A549 (cell line): ENCODE measurements around the gene FOXK1.

ENCODE experiments used
- EP300 ChIP-seq, 2 experiments: fragments of >200 bp; sonication (Bioruptor Twin); formaldehyde crosslinking; IDR thresholded peaks; 2 replicates in 1 of 2; 3 replicates in 1 of 2; pipeline ENCODE4 v1.6.1; 2016 to 2017
- FOSL2 ChIP-seq, 2 experiments: fragments of 450-650 bp in 1 of 2; fragments of >200 bp in 1 of 2; sonication (Bioruptor Twin) in 1 of 2; formaldehyde crosslinking; IDR thresholded peaks; 2 replicates each; pipeline versions ENCODE4 v1.5.0 to v1.6.1; 2016 to 2020; ENCODE audit warnings: mild to moderate bottlenecking in 1 of 2, moderate library complexity in 1 of 2
- MAFK ChIP-seq: fragments of 450-650 bp; IDR thresholded peaks from 2 replicates; pipeline ENCODE4 v1.6.1; 2014; ENCODE audit not compliant: partially characterized antibody
- MYC ChIP-seq: IDR thresholded peaks from 2 replicates; pipeline ENCODE4 v1.6.1; 2012; ENCODE audit warnings: mild to moderate bottlenecking, inconsistent platforms, low read length, improper control_type of control experiment, borderline replicate concordance
- POLR2AphosphoS2 ChIP-seq: conservative IDR thresholded peaks from 2 replicates; pipeline ENCODE4 v1.6.1; 2012; ENCODE audit warnings: low read length, improper control_type of control experiment, inconsistent platforms
- RAD21 ChIP-seq, 2 experiments: fragments of >200 bp in 1 of 2; sonication (Bioruptor Twin) in 1 of 2; formaldehyde crosslinking in 1 of 2; IDR thresholded peaks in 1 of 2; conservative IDR thresholded peaks in 1 of 2; 2 replicates in 1 of 2; 3 replicates in 1 of 2; pipeline ENCODE4 v1.6.1; 2012 to 2018; ENCODE audit warnings: inconsistent platforms in 1 of 2
- TF ChIP-seq, protein P1 (sequence below): fragments of >200 bp; sonication (Bioruptor Twin); formaldehyde crosslinking; IDR thresholded peaks from 3 replicates; pipeline ENCODE4 v1.5.1; 2016
- TF ChIP-seq, protein P2 (sequence below): IDR thresholded peaks from 2 replicates; pipeline ENCODE4 v1.6.1; 2012

DNA sequence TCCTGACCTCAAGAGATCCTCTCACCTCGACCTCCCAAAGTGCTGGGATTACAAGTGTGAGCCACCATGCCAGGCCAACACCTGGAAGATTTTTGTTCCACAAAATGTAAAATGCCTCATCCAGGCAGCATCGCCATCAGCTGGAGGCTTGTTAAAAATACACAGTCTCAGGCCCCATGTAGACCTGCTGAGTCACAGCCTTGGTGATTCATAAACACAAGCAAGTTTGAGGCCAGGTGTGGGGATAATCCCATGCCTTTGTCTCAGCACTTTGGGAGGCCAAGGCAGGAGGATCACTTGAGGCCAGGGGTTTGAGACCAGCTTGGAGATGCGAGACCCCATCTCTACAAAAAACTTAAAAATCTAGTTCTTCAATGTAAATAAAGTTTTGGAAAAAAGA, 49.1 kb upstream of the FOXK1 start:
- TF ChIP-seq, protein P1, sequence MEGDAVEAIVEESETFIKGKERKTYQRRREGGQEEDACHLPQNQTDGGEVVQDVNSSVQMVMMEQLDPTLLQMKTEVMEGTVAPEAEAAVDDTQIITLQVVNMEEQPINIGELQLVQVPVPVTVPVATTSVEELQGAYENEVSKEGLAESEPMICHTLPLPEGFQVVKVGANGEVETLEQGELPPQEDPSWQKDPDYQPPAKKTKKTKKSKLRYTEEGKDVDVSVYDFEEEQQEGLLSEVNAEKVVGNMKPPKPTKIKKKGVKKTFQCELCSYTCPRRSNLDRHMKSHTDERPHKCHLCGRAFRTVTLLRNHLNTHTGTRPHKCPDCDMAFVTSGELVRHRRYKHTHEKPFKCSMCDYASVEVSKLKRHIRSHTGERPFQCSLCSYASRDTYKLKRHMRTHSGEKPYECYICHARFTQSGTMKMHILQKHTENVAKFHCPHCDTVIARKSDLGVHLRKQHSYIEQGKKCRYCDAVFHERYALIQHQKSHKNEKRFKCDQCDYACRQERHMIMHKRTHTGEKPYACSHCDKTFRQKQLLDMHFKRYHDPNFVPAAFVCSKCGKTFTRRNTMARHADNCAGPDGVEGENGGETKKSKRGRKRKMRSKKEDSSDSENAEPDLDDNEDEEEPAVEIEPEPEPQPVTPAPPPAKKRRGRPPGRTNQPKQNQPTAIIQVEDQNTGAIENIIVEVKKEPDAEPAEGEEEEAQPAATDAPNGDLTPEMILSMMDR: 0 out of 3 replicates have a peak, but pooled peaks have one; percentile 14
- TF ChIP-seq FOSL2 (IDR thresholded peaks at IDR 0.05): no peak
- TF ChIP-seq FOSL2 (CRISPR knock-in tag; IDR thresholded peaks at IDR 0.05): peak; percentile 84
- TF ChIP-seq POLR2AphosphoS2: no peak
- no peak for TF ChIP-seq EP300 (IDR thresholded peaks at IDR 0.05)
- TF ChIP-seq, protein P2, sequence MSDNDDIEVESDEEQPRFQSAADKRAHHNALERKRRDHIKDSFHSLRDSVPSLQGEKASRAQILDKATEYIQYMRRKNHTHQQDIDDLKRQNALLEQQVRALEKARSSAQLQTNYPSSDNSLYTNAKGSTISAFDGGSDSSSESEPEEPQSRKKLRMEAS: peak; percentile 51; the same call in 1 of the 2 replicates
- peak; percentile 83 for TF ChIP-seq MAFK
- 0 out of 5 replicates have a peak, but pooled peaks of 1 of the 2 experiments have one; percentile 11 for TF ChIP-seq RAD21 (conservative IDR thresholded peaks at IDR 0.05 in 1 of 2, IDR thresholded peaks at IDR 0.05 in 1 of 2)
- TF ChIP-seq MYC: no peak
